Muscle of arm (tissue), 14 donors: ENCODE measurements around the gene ATXN3L. TPM values are rescaled to one million over a fixed set of nuclear protein-coding genes. Genes with fewer than 3 reads are reported as not detected.

Source experiments
- DNase-seq: peaks from one replicate; pipeline ENCODE4 v3.0.0-alpha.2; 2013
- long read RNA-seq, 11 donors: transcript quantifications; one replicate each; lab custom pipeline, GENCODE V29; 2026
- polyA plus RNA-seq, 12 donors: library from polyadenylated mRNA; unstranded; fragments of 120-200 nt; gene quantifications; one replicate each; pipeline ENCODE4 v1.2.1, GENCODE V29; 2013; ENCODE audit not compliant: insufficient read length in 12 of 12

Gene ATXN3L
- polyA plus RNA-seq: not detected
- long read RNA-seq, donor 1: 0 reads
- long read RNA-seq, donor 2: 0 reads
- long read RNA-seq, donor 3: 0 reads
- long read RNA-seq, donor 4: 0 reads
- long read RNA-seq, donor 5: 0 reads
- long read RNA-seq, donor 6: 0 reads
- long read RNA-seq, donor 7: 0 reads
- long read RNA-seq, donor 8: 0 reads
- long read RNA-seq, donor 9: 0 reads
- long read RNA-seq, donor 10: 0 reads
- long read RNA-seq, donor 11: 0 reads

DNA sequence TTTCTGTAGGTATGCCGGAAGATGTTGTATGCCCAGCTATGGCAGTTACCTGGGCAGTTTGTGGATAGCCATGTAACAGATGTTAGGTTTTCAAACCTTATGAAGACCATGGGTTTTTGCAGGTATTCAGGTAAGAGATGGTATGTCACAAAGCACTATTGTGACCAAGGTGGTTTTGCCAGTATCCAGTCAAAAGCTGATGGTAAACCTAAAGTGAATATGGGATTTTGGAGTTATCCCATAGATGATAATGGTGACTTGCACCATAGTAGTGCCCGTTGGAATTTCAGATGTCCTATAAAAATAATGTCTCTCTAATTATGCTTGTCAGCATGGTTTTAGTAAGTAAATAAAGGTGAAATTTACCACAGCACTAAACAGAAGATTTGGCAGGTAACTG is at the start of gene ATXN3L:
Gene ATXN3L, minus strand, starts transcription at position 101 of the 400 bp plus-strand sequence. CDS start 119 bp downstream, outside the sequence.
- no peak for DNase-seq

GRCh38 chrX:13369256-13370030 is 49.6 kb upstream of the ATXN3L start:
- no peak for DNase-seq

GRCh38 chrX:13367950-13368349 is 48.1 kb upstream of the ATXN3L start:
- DNase-seq: no peak

DNA sequence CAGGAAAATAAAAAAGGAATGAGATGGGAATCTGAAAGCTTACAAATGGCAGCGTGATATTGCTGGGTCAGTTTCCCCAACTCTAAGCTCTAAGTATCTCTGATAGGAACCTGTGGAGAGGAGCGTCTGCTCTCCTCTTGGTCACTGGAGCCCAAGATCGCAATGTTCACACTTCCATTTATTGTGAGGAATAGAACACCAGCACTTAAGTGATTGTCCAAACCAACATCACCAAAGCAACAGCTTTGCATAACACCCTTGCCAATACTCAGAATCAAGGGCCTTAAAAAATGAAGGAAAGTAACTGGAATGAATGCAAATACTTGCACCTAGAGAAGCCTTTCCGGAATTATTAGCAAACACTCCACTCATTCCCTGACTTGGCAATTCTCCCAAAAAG is 46.8 kb upstream of the ATXN3L start:
- DNase-seq: no peak

GRCh38 chrX:13365161-13365560 is 45.3 kb upstream of the ATXN3L start:
- DNase-seq: no peak

- no peak for DNase-seq
These were observed 44.5 kb upstream of the ATXN3L start for GRCh38 chrX:13364230-13364857.

GRCh38 chrX:13360146-13360545 is 40.3 kb upstream of the ATXN3L start:
- DNase-seq: no peak

DNA sequence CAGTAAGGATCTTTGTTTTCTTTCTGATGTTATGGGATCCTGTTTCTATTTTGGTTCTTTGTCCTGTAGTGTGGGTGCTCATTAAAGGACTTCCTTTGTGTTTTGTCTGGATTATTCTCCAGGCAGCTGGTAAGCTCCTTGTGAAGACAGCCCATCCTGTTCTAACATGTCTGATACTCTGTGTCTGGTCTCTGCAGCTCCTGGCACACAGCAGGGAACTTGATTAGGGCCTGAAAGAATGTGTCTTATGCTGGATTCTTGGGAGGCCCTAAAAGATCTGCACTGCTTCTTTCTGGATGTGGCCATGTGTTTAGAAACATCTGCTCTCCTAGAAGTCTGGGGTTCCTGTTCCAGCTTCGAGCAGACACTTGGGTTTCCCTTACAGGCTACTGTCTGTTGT is 38.1 kb upstream of the ATXN3L start:
- no peak for DNase-seq

GRCh38 chrX:13346646-13347045 is 26.8 kb upstream of the ATXN3L start:
- no peak for DNase-seq

DNA sequence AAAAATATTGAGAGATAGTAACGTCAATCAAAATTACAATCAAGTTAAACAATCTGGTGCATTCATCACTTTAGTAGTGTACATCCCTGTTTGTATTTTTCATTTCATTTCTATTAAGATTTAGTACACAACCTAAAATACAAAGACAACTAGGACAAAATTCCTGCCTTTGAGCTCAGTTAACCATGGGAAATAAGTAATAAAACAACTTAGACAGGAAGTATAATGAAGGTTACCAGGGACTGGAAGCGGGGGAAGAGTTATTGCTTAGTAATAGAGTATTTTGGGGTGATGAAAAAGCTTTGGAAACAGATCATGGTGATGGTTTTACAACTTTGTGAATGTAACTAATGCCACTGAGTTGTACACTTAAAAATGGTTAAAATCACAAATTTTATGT is 25.6 kb upstream of the ATXN3L start:
- no peak for DNase-seq

DNA sequence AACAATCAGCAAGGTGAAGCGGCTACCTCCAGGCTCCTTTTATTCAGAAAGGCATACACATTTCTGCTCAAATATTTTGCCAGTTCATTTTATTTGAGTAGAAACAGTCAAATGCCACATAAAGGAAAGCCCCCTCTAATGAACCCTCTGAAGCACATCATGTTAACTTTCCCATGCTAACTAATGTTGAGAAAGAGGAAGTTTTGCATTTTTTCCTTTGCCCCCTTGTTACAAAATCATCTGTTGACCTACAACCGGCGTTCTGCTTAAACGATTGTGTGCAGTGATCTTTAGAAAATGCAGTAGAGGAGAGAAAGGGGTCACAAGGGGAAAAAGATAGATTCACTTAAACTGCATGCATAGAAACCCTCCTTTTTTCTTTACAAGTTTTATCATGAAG is 25.2 kb upstream of the ATXN3L start:
- DNase-seq: no peak

GRCh38 chrX:13341491-13342101 is 21.7 kb upstream of the ATXN3L start:
- DNase-seq: no peak

GRCh38 chrX:13340182-13340791 is 20.4 kb upstream of the ATXN3L start:
- DNase-seq: no peak

DNA sequence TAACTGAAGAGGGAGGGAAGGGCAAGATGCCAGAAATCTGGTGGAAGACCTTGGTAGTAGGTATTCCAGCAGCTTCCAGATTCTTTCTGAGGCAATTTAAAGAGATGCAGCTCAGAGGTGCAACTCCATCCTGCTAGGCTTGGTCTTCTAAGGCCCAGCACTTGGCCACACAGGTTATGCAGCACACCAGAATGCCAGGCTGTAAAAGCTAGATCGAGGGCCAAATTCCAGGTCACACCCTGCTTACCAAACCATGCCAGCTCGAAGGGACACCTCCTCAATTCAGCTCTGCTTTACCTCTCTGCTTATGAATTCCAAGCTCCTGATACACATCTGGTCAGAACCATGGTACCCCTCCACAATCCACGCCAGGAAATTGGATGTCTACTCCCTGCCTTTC is 19.8 kb upstream of the ATXN3L start:
- no peak for DNase-seq

DNA sequence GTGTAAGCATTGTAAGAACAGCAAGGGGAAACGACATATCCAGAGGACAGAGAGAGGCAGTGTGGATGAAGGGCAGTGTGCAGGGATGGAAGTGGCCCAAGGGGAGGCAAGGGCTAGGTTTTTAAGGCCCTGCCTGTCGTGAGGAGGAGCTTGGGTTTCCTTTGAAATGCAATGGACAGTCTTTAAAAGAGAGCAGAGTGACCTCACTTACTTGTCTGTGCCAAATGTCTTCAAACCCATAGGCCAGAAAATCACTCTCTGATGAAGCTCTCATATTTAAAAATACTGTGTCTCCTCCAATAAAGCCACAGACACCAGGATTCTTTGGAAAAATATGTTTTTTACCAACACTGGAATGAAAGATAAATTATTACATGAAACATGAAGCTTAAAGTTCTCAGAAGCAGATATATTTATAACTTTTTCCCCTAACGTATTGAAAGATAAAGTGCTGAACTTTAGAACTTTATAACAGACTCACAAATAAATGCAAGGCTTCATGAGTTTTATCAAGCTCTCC is 19.2 kb upstream of the ATXN3L start:
- peak; percentile 15 for DNase-seq

DNA sequence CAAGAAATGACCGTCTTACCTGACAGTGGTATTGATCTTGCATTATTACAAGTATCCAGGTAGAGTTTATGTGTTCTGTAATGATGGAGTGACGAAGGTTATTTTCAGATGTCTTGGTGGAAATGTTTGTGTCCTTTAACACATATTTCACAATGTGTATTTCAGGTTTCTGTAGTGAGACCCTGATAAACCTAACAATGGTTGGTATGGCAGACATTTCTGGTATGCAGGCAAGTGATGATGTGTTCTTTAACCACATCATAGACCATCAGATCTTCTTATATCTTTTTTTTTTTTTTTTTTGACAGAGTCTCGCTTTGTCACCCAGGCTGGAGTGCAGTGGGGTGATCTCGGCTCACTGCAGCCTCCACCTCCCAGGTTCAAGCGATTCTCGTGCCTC is 14.6 kb upstream of the ATXN3L start:
- no peak for DNase-seq

GRCh38 chrX:13330446-13330845 is 10.6 kb upstream of the ATXN3L start:
- DNase-seq: no peak

- DNase-seq: no peak
These were observed 7.8 kb upstream of the ATXN3L start for GRCh38 chrX:13327666-13328065.

- no peak for DNase-seq
These were observed 3.4 kb upstream of the ATXN3L start for GRCh38 chrX:13323241-13323640.

DNA sequence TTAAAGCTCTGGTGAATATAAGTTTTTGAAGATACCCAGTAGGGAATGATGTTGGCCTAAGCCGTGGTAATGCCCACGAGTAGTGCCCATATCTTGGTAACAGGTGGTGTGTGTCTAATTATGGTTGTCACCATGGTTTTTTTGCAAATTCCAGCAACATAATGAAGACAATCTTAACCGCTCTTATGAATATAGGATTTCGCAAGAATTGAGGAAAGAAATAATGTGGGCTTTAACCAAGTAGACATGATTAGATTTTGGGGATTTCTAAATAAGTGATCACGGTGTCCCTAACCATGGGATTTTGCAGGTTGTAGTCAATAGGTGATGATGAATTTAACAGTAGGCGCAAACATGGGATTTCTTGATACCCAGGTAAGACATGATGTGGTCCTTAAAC is 2.5 kb downstream of the ATXN3L start:
- no peak for DNase-seq

DNA sequence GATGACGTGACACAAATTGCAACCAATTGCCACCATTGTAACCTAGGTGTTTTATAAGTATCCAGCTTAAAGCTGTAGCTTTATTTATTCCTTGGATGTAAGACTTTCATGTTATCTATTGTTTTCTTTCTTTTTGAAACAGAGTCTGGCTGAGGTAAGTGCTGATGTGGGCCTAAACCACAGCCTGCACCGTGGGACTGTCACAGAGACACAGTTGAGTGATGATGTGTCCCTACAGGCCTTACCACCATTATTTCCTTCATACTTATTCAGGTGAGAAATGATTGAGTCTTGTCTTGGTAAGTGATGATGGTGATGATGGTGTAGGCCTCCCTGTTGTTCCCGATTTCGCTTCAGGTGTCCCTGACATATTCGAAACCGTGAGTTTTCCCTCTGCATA is 8.3 kb downstream of the ATXN3L start:
- no peak for DNase-seq

GRCh38 chrX:13309631-13310030 is 10.2 kb downstream of the ATXN3L start:
- no peak for DNase-seq
